MCF 10A (cell line): ENCODE measurements around the gene ADM2. TPM values are rescaled to one million over a fixed set of nuclear protein-coding genes. Genes with fewer than 3 reads are reported as not detected.

ENCODE experiments used
- BruUV-seq: library from RNA; stranded (reverse); fragments of 400-500 nt; replicated peaks from 2 replicates; lab custom pipeline; 2021; lab: Mats Ljungman, UMichigan
- CTCF ChIA-PET: fragments of 300-600 bp; sonication (Branson Sonifier 250); formaldehyde crosslinking; extraction: SDS; loops from one replicate; lab custom pipeline; 2021; ENCODE audit warnings: antibody characterized with exemption, inconsistent platforms; lab: Yijun Ruan, JAX
- POLR2A ChIA-PET: fragments of 300-600, 350-650 bp; sonication (Branson Sonifier 250); formaldehyde crosslinking; extraction: SDS; loops from one replicate; lab custom pipeline; 2020; ENCODE audit warnings: antibody characterized with exemption, inconsistent platforms; lab: Yijun Ruan, JAX
- DNase-seq: peaks from one replicate; pipeline ENCODE4 v3.0.0-alpha.2; 2018; ENCODE audit not compliant: unreplicated experiment
- H3K27ac Mint-ChIP-seq: one replicate; pipeline ENCODE4 v1.8.0; 2022; ENCODE audit warnings: mild to moderate bottlenecking, low read depth, mixed read lengths; ENCODE audit not compliant: unreplicated experiment
- H3K27me3 Mint-ChIP-seq: one replicate; pipeline ENCODE4 v1.8.0; 2022; ENCODE audit warnings: mixed read lengths; ENCODE audit not compliant: insufficient read depth, unreplicated experiment
- H3K36me3 Mint-ChIP-seq: one replicate; pipeline ENCODE4 v1.8.0; 2022; ENCODE audit warnings: mild to moderate bottlenecking, moderate library complexity, mixed read lengths; ENCODE audit not compliant: insufficient read depth, unreplicated experiment
- H3K4me1 Mint-ChIP-seq: one replicate; pipeline ENCODE4 v1.8.0; 2022; ENCODE audit warnings: mixed read lengths; ENCODE audit not compliant: insufficient read depth, unreplicated experiment
- H3K4me3 Mint-ChIP-seq: one replicate; pipeline ENCODE4 v1.8.0; 2022; ENCODE audit warnings: mild to moderate bottlenecking, moderate library complexity, mixed read lengths; ENCODE audit not compliant: unreplicated experiment
- H3K9me3 Mint-ChIP-seq: one replicate; pipeline ENCODE4 v1.8.0; 2022; ENCODE audit warnings: mixed read lengths; ENCODE audit not compliant: unreplicated experiment
- intact Hi-C: fragments of 100-400 bp; cut with micrococcal nuclease; formaldehyde crosslinking; loops from 2 replicates; pipeline ENCODE4 v1.14.1; 2022
- total RNA-seq: library from RNA; stranded (reverse); gene quantifications from 2 replicates; pipeline ENCODE4 v1.2.3, GENCODE V29; 2022
- TF ChIP-seq, protein P1 (sequence below): fragments of 200-600 bp; IDR thresholded peaks from one replicate; pipeline ENCODE4 v1.8.0; 2022; ENCODE audit warnings: antibody characterized with exemption, mild to moderate bottlenecking; ENCODE audit not compliant: unreplicated experiment

Gene ADM2
- total RNA-seq, 1 experiment from 2014 or later: 39.7 TPM

DNA sequence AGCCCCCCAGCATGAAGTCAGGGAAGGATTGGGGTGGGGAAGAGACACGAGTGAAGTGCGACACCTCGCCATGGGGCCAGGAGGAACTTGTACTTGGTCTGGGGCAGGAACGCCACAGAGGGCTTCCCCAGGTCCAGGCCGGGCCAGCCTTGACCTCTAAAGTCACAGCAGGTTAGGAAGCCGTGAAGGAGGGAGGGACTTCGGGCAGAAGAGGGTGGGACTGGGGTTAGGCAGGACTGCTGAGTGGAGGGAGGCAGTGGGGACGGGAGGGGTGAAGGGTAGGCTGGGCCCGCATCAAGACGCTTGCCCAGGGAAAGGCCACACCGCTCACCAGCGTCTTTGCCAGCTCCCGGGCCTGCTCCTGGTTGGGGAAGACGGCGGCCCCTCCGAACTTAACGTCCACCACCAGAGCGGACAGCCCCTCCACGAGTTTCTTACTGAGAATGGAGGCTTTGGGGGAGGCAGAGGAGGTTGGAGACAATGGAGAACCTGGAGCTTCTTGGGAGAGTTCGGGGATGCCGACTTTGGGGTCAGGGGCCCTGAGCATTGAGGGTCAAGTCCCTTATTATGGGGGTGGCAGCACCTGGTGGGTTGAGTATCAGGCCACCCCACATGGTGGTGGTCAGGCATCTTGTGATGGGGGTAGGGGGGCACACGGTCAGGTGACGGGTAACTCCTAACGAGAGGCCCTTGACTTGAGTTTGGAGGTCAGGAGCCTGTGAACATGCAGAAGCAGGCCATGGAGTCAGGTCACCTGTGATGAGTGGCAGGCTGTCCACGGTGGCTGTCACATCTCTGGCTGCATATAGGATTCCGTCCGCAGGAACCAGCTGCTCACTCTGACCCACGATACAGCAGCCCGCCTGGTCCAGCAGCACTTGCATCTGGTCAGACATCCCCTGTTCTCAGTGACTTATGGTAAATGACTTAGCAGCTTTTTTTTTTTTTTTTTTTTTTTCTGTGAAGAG, 45.8 kb downstream of the ADM2 start:
- BruUV-seq: no TSS peak
- Mint-ChIP-seq H3K4me3 (peak overlapping the region; percentile 85), H3K27ac (peak overlapping the region; percentile 71), H3K27me3 (no peaks in the 10 kb centered on the region), H3K36me3 (peaks cover 61% of the 10 kb centered on the region), H3K4me1 (peaks cover 20% of the 10 kb centered on the region), H3K9me3 (no peaks in the 10 kb centered on the region)
- TF ChIP-seq, protein P1, sequence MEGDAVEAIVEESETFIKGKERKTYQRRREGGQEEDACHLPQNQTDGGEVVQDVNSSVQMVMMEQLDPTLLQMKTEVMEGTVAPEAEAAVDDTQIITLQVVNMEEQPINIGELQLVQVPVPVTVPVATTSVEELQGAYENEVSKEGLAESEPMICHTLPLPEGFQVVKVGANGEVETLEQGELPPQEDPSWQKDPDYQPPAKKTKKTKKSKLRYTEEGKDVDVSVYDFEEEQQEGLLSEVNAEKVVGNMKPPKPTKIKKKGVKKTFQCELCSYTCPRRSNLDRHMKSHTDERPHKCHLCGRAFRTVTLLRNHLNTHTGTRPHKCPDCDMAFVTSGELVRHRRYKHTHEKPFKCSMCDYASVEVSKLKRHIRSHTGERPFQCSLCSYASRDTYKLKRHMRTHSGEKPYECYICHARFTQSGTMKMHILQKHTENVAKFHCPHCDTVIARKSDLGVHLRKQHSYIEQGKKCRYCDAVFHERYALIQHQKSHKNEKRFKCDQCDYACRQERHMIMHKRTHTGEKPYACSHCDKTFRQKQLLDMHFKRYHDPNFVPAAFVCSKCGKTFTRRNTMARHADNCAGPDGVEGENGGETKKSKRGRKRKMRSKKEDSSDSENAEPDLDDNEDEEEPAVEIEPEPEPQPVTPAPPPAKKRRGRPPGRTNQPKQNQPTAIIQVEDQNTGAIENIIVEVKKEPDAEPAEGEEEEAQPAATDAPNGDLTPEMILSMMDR: no peak
- ChIA-PET CTCF (interaction anchor here (0.6 to 1.3 kb wide), 7 partner anchors 11 to 370 kb away, joined by 3 to 5 read pairs (median 4); no protein-coding TSS in a partner anchor), POLR2A (interaction anchor here (0.7 to 7.1 kb wide), 5 partner anchors 12 to 94 kb away, joined by 4 to 170 read pairs (median 74); partner anchors contain the start of genes LMF2, NCAPH2 and SYCE3)
- DNase-seq: peak; percentile 29
- intact Hi-C loops: loop anchor here (1.0 to 5.0 kb wide), 2 partner anchors 35 to 55 kb away; partner anchors contain the start of genes CHKB and SYCE3

DNA sequence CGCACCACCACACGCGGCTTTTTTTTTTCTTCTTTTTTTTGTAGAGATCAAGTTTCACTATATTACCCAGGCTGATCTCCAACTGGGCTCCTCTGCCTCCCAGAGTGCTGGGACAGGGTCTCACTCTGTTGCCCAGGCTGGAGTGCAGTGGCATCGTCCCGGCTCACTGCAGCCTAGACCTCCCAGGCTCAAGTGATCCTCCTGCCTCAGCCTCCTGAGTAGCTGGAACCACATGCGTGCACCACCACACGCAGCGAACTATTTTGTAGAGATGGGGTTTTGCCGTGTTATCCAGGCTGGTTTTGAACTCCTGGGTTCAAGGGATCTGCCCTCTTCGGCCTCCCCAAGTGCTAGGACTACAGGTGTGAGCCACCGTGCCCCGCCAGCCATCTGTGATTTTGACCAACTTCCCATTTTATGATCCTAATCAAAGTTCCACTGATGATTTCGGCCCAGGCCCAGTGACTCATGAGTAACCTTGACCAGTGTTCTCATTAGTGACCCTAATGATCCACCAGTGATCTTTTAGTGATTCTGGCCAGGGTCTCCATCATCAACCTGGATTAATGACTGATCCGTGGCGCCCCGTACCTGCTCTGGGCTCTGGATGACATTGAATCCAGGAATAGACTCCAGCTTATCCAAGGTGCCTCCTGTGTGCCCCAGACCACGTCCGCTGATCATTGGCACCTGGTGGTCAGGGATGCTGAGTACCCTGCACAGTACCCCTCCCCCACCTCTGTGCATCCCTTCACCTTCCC, 46.8 kb downstream of the ADM2 start:
- intact Hi-C loops: loop anchor here (5.0 kb wide), 1 partner anchor 54 kb away; the partner anchor contains the start of gene CHKB
- H3K4me1 Mint-ChIP-seq: peaks cover 26% of the 10 kb centered on the region
- POLR2A ChIA-PET: interaction anchor here (0.7 to 7.1 kb wide), 9 partner anchors 11 to 96 kb away, joined by 3 to 170 read pairs (median 5); partner anchors contain the start of genes CHKB, LMF2, NCAPH2 and SYCE3
- CTCF ChIA-PET: interaction anchor here (0.6 to 1.7 kb wide), 8 partner anchors 10 to 371 kb away, joined by 3 to 7 read pairs (median 4); partner anchors contain the start of gene SYCE3
- peak overlapping the region; percentile 85 for H3K4me3 Mint-ChIP-seq
- H3K27ac Mint-ChIP-seq: no peak overlapping the region
- H3K27me3 Mint-ChIP-seq: no peaks in the 10 kb centered on the region
- DNase-seq: no peak
- TSS peak; percentile 7 for BruUV-seq
- H3K9me3 Mint-ChIP-seq: no peaks in the 10 kb centered on the region
- TF ChIP-seq, protein P1: no peak
- H3K36me3 Mint-ChIP-seq: peaks cover 61% of the 10 kb centered on the region

DNA sequence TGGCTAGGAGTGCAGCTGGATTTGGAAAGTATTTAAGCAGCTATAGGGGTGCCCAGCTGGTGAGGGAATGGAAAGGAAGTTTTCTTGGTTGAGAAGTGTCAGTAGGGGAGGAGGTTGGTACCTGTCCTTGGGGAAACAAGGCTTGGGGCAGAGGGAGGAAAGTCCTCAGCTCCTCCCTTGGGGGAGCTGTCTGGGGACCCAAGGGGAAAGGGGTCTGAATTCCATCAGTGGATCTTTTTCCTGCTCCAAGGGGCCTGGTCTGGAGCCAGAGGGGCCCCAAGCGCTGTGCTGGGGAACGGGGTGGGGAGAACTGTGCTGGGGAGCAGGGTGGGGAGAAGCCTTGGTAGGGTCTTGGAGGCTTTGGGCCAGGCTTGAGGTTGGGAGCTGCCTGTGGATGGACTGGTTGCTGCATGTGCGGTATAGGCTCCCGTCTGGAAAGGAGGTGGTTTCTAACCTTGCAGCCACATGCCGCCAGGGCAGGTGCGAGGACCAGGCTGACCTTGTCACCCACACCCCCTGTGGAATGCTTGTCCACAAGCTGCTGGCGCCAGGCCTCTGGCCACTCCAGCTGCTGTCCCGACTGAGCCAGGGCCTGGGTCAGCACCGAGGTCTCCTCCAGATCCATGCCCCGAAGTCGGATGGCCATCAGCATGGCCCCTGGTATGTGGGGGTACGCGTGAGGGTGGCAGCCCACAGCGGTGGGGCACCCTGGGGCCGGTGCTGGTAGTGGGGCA, 47.5 kb downstream of the ADM2 start:
- H3K27ac Mint-ChIP-seq: no peak overlapping the region
- ChIA-PET CTCF (interaction anchor here (0.6 to 1.7 kb wide), 6 partner anchors 26 to 380 kb away, joined by 3 to 7 read pairs (median 4); partner anchors contain the start of gene SYCE3), POLR2A (interaction anchor here (0.7 to 7.1 kb wide), 9 partner anchors 10 to 96 kb away, joined by 3 to 170 read pairs (median 5); partner anchors contain the start of genes CHKB, LMF2, NCAPH2 and SYCE3)
- H3K36me3 Mint-ChIP-seq: peaks cover 57% of the 10 kb centered on the region
- peak; percentile 12 for DNase-seq
- no peaks in the 10 kb centered on the region for H3K27me3 Mint-ChIP-seq
- H3K9me3 Mint-ChIP-seq: no peaks in the 10 kb centered on the region
- no TSS peak for BruUV-seq
- peak overlapping the region; percentile 85 for H3K4me3 Mint-ChIP-seq
- intact Hi-C loops: loop anchor here (5.0 kb wide), 1 partner anchor 53 kb away; the partner anchor contains the start of gene CHKB
- peaks cover 30% of the 10 kb centered on the region for H3K4me1 Mint-ChIP-seq
- TF ChIP-seq, protein P1: no peak
